Left lung (tissue), 10 donors: ENCODE results near the gene GAREM1. TPM values are rescaled to one million over a fixed set of nuclear protein-coding genes. Genes with fewer than 3 reads are reported as not detected.
"Not testable (repeated sequence)": the region's sequence is repeated elsewhere in the genome, so short reads cannot be mapped to it uniquely, and the experiment has no call there.

Source experiments
- ATAC-seq: fragments of 200-7000 bp; cut with Tn5 transposase; one replicate; pipeline ENCODE4 v1.9.1; 2020; ENCODE audit warnings: moderate library complexity
- DNase-seq, 4 donors: peaks; one replicate each; pipeline ENCODE4 v3.0.0-alpha.2; 2013 to 2020
- H3K27ac ChIP-seq, 2 donors: fragments of 200-600 bp; sonication (generic) in 1 of 2; one replicate each; pipeline versions ENCODE4 v1.5.0 to v1.8.0; 2020 to 2021
- H3K27me3 ChIP-seq, 2 donors: fragments of 200-600 bp; sonication (generic) in 1 of 2; one replicate each; pipeline versions ENCODE4 v1.5.0 to v1.8.0; 2020 to 2021
- H3K36me3 ChIP-seq, 2 donors: fragments of 200-600 bp; sonication (generic) in 1 of 2; one replicate each; pipeline versions ENCODE4 v1.5.0 to v1.8.0; 2020 to 2021
- H3K4me1 ChIP-seq, 2 donors: fragments of 200-600 bp; one replicate each; pipeline ENCODE4 v1.8.0; 2021
- H3K4me3 ChIP-seq, 2 donors: fragments of 200-600 bp; sonication (generic) in 1 of 2; one replicate each; pipeline versions ENCODE4 v1.5.0 to v1.8.0; 2020 to 2021; ENCODE audit warnings: mild to moderate bottlenecking in 1 of 2
- H3K9me3 ChIP-seq, 2 donors: fragments of 200-600 bp; sonication (generic) in 1 of 2; one replicate each; pipeline versions ENCODE4 v1.5.0 to v1.8.0; 2020 to 2021
- CTCF ChIP-seq, 2 donors: fragments of 200-600 bp; sonication (generic) in 1 of 2; IDR thresholded peaks; one replicate each; pipeline versions ENCODE4 v1.5.0 to v1.8.0; 2021; ENCODE audit warnings: antibody characterized with exemption in 2 of 2
- intact Hi-C, 2 donors: fragments of 100-400 bp; cut with DNase I; formaldehyde crosslinking; loops; one replicate each; pipeline versions ENCODE4 v1.11.2 to v1.14.2; 2022
- polyA plus RNA-seq, 6 donors: library from polyadenylated mRNA; unstranded; fragments of 120-200 nt; gene quantifications; one replicate each; pipeline ENCODE4 v1.2.1, GENCODE V29; 2013; ENCODE audit not compliant: insufficient read length in 6 of 6
- total RNA-seq, 2 donors: library from RNA; stranded (reverse); fragmentation: NEBNext Ultra II Directional; extraction: Animal tissue kit (Norgen Biotek cat#: 25700); gene quantifications; one replicate each; pipeline ENCODE4 v1.2.1, GENCODE V29; 2021
- donor health status: DM: no; HTN: yes; CAD: no.
- donor health status: DM: no; HTN: no; CAD: no.

GAREM1 gene
- total and polyA plus RNA-seq, 8 donors, result 10.3 to 20.2 (median 13.1) TPM

- Histone ChIP-seq H3K27ac (no peak overlapping the region), H3K4me3 (no peak overlapping the region), H3K9me3 (peaks cover 0 to 2% of the 10 kb centered on the region in 2 donors), H3K27me3 (no peaks in the 10 kb centered on the region), H3K4me1 (no peaks in the 10 kb centered on the region), H3K36me3 (no peaks in the 10 kb centered on the region)
- ATAC-seq (no peak), DNase-seq (no peak)
- intact Hi-C loops, result no loop called here
- TF ChIP-seq CTCF (IDR thresholded peaks at IDR 0.05), result no peak
These were observed 31.3 kb upstream of the GAREM1 start for GRCh38 chr18:32502014-32502413.

DNA sequence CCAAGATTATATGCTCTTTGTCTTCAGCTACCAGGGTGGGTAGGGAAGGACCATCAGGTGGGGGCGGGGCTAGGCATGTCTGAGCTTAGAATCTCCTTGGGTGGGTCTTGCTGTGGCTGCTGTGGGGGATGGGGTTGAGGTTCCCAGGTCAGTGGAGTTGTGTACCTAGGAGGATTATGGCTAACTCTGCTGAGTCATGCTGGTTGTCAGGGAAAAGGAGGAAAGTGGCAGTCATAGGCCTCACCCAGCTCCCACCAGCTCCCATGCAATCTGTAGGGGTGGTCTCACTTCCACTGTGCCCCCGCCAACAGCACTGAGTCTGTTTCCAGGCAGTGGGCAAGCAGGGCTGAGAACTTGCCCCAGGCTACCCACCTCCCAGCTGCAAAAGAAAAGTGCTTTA lies 30.6 kb upstream of the GAREM1 start:
- not testable (repeated sequence) for H3K4me3 ChIP-seq, ATAC-seq, H3K36me3 ChIP-seq

GRCh38 chr18:32483002-32483401 lies 12.3 kb upstream of the GAREM1 start:
- Histone ChIP-seq H3K4me1 (no peaks in the 10 kb centered on the region), H3K9me3 (no peaks in the 10 kb centered on the region), H3K27ac (no peak overlapping the region), H3K4me3 (no peak overlapping the region), H3K27me3 (peaks cover 0 to 9% of the 10 kb centered on the region in 2 donors), H3K36me3 (no peaks in the 10 kb centered on the region)
- DNase-seq, result no peak
- intact Hi-C loops, result no loop called here
- no peak for ATAC-seq
- TF ChIP-seq CTCF (IDR thresholded peaks at IDR 0.05), result no peak

More for the DNA sequence above, 30.6 kb upstream of the GAREM1 start:
- H3K4me1 ChIP-seq, H3K9me3 ChIP-seq, H3K27ac ChIP-seq, DNase-seq, H3K27me3 ChIP-seq, intact Hi-C loops: not testable (repeated sequence)

GRCh38 chr18:32482117-32482516 lies 11.4 kb upstream of the GAREM1 start:
- no peak for DNase-seq
- Histone ChIP-seq H3K36me3 (no peaks in the 10 kb centered on the region), H3K27me3 (peaks cover 0 to 9% of the 10 kb centered on the region in 2 donors), H3K4me1 (no peaks in the 10 kb centered on the region), H3K9me3 (no peaks in the 10 kb centered on the region), H3K4me3 (no peak overlapping the region), H3K27ac (no peak overlapping the region)
- intact Hi-C loops, result no loop called here
- ATAC-seq, result no peak
- no peak for TF ChIP-seq CTCF (IDR thresholded peaks at IDR 0.05)

DNA sequence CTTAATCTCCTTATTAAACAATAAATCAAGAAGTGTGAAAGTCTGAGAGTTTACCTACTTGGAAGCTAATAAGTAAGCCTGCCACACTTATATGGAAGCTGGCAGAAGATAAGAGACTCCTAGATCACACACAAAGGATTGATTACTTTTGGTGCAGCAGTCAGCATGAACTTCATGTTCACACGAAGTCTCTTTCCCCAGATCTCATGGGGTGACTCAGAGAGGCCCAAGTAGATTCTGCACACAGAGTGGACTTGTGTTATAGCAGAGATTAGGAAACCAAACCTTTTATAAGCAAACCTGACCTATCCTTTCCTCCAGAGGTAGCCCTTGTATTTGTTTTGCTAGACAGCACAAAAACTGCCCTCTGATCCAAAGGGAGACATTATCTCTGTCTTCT lies 9.9 kb upstream of the GAREM1 start:
- H3K9me3 ChIP-seq, result no peaks in the 10 kb centered on the region
- peak in 1 of 4 donors; percentile 2 for DNase-seq
- no peak for ATAC-seq
- no peaks in the 10 kb centered on the region for H3K36me3 ChIP-seq
- H3K4me3 ChIP-seq, result no peak overlapping the region
- TF ChIP-seq CTCF (IDR thresholded peaks at IDR 0.05), result no peak
- H3K4me1 ChIP-seq, result no peaks in the 10 kb centered on the region
- H3K27ac ChIP-seq, result no peak overlapping the region
- intact Hi-C loops, result no loop called here
- H3K27me3 ChIP-seq, result peaks cover 0 to 9% of the 10 kb centered on the region in 2 donors

DNA sequence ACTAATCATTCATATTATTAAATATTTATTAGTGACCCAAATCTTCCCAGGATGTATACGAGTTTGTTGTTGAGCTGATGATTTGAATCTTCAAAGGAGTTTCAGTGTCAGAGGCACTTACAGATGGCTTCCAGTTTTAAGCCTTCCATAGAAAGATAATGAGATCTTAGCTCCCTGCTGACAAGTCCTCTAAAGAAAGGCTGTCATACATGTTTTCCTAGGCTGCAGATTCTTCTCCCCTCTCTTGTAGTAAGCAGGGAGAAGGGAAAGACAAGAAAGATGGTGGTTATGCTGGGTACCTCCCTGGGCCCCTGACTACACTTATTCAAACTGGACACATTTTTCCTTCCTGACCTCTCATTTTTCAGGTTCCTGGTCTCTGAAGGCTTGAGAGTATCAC lies 8.1 kb upstream of the GAREM1 start:
- no peaks in the 10 kb centered on the region for H3K36me3 ChIP-seq
- ATAC-seq (no peak), DNase-seq (no peak)
- no peak for TF ChIP-seq CTCF (IDR thresholded peaks at IDR 0.05)
- H3K27ac ChIP-seq, result no peak overlapping the region
- peaks cover 0 to 14% of the 10 kb centered on the region in 2 donors for H3K27me3 ChIP-seq
- intact Hi-C loops, result loop anchor here in 1 of 2 donors (10.0 kb wide), 1 partner anchor 204 kb away; no protein-coding TSS in a partner anchor
- H3K9me3 ChIP-seq, result no peaks in the 10 kb centered on the region
- H3K4me1 ChIP-seq, result no peaks in the 10 kb centered on the region
- H3K4me3 ChIP-seq, result no peak overlapping the region
